Peyer's patch (tissue), 4 donors: ENCODE results near the gene TRIM27.

ENCODE experiments used
- POLR2A ChIP-seq, 2 donors: fragments of 450-650 bp; IDR thresholded peaks; one replicate each; pipeline ENCODE4 v1.5.1; 2017; ENCODE audit warnings: antibody characterized with exemption in 2 of 2, mild to moderate bottlenecking in 2 of 2, moderate library complexity in 2 of 2
- TF ChIP-seq, protein P1 (sequence below), 6 experiments: fragments of 450-650 bp in 4 of 6; fragments of 200-600 bp in 2 of 6; sonication (generic) in 1 of 6; IDR thresholded peaks; one replicate each; pipeline ENCODE4 v1.5.1; 2017 to 2019; ENCODE audit warnings: antibody characterized with exemption in 6 of 6, mild to moderate bottlenecking in 3 of 6, moderate library complexity in 1 of 6

DNA sequence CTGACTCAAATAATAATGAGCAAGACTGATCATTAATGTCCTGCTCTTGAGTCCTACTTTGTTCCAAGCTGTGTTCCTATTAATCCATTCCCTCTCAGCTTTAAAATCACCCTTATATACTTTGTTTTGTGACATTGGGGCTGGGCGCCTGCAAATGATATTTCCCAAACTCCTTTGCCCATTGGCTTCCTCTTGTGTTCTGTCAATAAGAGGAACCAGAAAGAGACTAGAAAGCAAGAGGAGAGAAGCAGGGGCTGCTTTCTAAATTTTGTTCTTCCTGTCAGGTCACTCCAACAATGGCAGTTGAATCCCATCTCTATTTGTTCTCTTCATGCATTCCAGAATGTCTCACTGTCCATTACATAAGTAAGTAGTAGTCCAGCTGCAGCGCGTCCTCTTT is 21.6 kb upstream of the TRIM27 start:
- TF ChIP-seq, protein P1, sequence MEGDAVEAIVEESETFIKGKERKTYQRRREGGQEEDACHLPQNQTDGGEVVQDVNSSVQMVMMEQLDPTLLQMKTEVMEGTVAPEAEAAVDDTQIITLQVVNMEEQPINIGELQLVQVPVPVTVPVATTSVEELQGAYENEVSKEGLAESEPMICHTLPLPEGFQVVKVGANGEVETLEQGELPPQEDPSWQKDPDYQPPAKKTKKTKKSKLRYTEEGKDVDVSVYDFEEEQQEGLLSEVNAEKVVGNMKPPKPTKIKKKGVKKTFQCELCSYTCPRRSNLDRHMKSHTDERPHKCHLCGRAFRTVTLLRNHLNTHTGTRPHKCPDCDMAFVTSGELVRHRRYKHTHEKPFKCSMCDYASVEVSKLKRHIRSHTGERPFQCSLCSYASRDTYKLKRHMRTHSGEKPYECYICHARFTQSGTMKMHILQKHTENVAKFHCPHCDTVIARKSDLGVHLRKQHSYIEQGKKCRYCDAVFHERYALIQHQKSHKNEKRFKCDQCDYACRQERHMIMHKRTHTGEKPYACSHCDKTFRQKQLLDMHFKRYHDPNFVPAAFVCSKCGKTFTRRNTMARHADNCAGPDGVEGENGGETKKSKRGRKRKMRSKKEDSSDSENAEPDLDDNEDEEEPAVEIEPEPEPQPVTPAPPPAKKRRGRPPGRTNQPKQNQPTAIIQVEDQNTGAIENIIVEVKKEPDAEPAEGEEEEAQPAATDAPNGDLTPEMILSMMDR (IDR thresholded peaks at IDR 0.05) = no peak
- TF ChIP-seq POLR2A (IDR thresholded peaks at IDR 0.05) = no peak
